ENCODE data around the gene LIMS4.
"Not testable (repeated sequence)": the region's sequence is repeated elsewhere in the genome, so short reads cannot be mapped to it uniquely, and the experiment has no call there.

GRCh38 chr2:110460318-110460717 lies 12.3 kb downstream of the LIMS4 start:
- not testable (repeated sequence) for TF ChIP-seq POLR2AphosphoS5 (IDR thresholded peaks at IDR 0.05; ENCODE audit: low read depth, low read length); POLR2A (IDR thresholded peaks at IDR 0.05; ENCODE audit: low read depth, low read length); PAX5 (IDR thresholded peaks at IDR 0.05; ENCODE audit: insufficient read depth, low read length, severe bottlenecking)

Data from GM12891 (cell line).